ENCODE results near the gene SLC25A24. TPM values are rescaled to one million over a fixed set of nuclear protein-coding genes. Genes with fewer than 3 reads are reported as not detected.

SLC25A24 gene
- total RNA-seq, 1 donor from 2014 or later = 72.2 TPM

GRCh38 chr1:108192581-108192980, 7.6 kb downstream of the SLC25A24 start:
- H3K4me1 ChIP-seq = peaks cover 5% of the 10 kb centered on the region
- H3K9me3 ChIP-seq (ENCODE audit: low read depth) = no peaks in the 10 kb centered on the region
- no peaks in the 10 kb centered on the region for H3F3A ChIP-seq (ENCODE audit: low read depth)
- H3K27me3 ChIP-seq = no peaks in the 10 kb centered on the region
- no peak overlapping the region for H2AFZ ChIP-seq (replicated peaks)
- H3K4me1 Mint-ChIP-seq = no peaks in the 10 kb centered on the region
- H3K27ac Mint-ChIP-seq = no peak overlapping the region
- H3K27me3 Mint-ChIP-seq (ENCODE audit: insufficient read depth, low read depth) = no peaks in the 10 kb centered on the region
- H3K4me3 Mint-ChIP-seq = no peak overlapping the region
- peaks cover 73% of the 10 kb centered on the region for H3K36me3 Mint-ChIP-seq
- H3K79me2 ChIP-seq (ENCODE audit: low read depth) = peaks cover 90% of the 10 kb centered on the region
- H4K20me1 ChIP-seq (ENCODE audit: low read depth) = no peaks in the 10 kb centered on the region
- peaks cover 3% of the 10 kb centered on the region for H3K36me3 ChIP-seq
- no peak overlapping the region for H3K27ac ChIP-seq
- no peak overlapping the region for H3K4me2 ChIP-seq
- H3K9ac ChIP-seq = no peak overlapping the region
- DNase-seq (ENCODE audit: low spot score) = no peak
- no peak overlapping the region for H3K4me3 ChIP-seq
- TF ChIP-seq CTCF (IDR thresholded peaks at IDR 0.05) (no peak), EZH2 (IDR thresholded peaks at IDR 0.05) (no peak), EZH2phosphoT487 (IDR thresholded peaks at IDR 0.05) (no peak)
- H3K9me3 Mint-ChIP-seq = peaks cover 50% of the 10 kb centered on the region

DNA sequence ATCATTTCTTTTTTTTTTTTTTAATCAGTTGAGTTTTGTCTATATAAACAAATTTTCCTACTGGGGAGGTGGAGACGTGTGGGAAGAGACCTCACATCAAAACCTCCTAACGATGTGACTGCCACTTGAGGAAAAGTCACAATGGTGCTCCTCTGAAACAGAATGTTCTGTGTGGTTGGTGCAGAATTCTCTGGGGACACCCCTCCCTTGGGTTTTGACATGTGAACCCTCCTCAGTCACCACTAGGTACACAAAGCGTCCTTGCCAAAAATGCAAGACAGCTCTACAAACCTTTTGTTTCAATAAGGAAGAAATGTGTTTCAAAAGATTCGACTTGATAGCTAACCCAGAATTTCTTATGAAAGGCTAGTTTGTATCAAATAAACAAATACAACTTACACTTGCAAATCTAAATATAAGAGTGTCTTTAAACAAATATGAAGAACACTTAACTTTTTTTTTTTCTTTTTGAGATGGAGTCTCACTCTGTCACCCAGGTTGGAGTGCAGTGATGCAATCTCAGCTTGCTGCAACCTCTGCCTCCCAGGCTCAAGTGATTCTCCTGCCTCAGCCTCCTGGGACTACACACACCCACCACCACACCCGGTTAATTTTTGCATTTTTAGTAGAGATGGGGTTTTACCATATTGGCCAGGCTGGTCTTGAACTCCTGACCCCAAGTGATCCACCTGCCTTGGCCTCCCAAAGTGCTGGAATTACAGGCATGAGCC, 9.3 kb downstream of the SLC25A24 start:
- Histone ChIP-seq H4K20me1 (ENCODE audit: low read depth) (no peaks in the 10 kb centered on the region), H3K4me1 (no peaks in the 10 kb centered on the region), H3F3A (ENCODE audit: low read depth) (no peaks in the 10 kb centered on the region), H2AFZ (replicated peaks) (no peak overlapping the region), H3K9ac (no peak overlapping the region), H3K27ac (no peak overlapping the region), H3K9me3 (ENCODE audit: low read depth) (no peaks in the 10 kb centered on the region), H3K27me3 (no peaks in the 10 kb centered on the region), H3K36me3 (peaks cover 2% of the 10 kb centered on the region), H3K4me3 (no peak overlapping the region), H3K4me2 (no peak overlapping the region), H3K79me2 (ENCODE audit: low read depth) (peaks cover 90% of the 10 kb centered on the region)
- TF ChIP-seq CTCF (IDR thresholded peaks at IDR 0.05) = no peak
- no peak for TF ChIP-seq EZH2 (IDR thresholded peaks at IDR 0.05)
- TF ChIP-seq EZH2phosphoT487 (IDR thresholded peaks at IDR 0.05) = no peak
- Mint-ChIP-seq H3K36me3 (peaks cover 62% of the 10 kb centered on the region), H3K4me1 (no peaks in the 10 kb centered on the region), H3K9me3 (peaks cover 52% of the 10 kb centered on the region), H3K27ac (no peak overlapping the region), H3K4me3 (no peak overlapping the region), H3K27me3 (ENCODE audit: insufficient read depth, low read depth) (no peaks in the 10 kb centered on the region)
- no peak for DNase-seq (ENCODE audit: low spot score)

DNA sequence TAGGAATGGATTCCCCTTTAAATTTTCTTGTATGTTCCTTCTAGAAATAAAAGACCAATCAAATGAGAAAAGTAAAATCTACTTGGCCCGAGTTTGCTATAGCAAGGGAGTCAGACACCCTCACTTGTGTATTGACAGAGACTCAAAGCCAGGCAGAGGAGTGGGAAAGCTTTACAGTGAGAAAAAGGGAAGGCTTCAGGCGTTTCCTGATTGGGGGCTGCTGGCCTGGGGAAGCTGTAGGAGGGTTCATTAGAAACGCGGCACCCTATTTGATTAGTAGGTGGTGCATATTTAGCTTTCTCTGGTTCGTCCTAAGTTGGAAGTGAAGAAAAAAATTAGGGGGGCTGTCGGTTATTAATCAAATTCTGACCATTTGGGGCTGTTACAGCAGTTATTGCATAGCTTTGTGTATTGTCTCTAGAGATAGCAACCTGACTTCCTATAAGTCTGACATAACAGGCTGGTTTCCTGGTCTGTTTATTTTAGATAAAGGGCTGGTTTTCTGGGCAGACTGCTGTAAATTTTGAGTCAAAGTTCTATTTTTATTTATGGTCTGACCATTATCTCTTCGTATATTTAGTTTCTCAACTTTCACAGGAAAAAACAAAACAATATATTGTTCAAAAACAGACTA, 10.0 kb downstream of the SLC25A24 start:
- no peak for DNase-seq (ENCODE audit: low spot score)
- Mint-ChIP-seq H3K27ac (no peak overlapping the region), H3K9me3 (peaks cover 48% of the 10 kb centered on the region), H3K27me3 (ENCODE audit: insufficient read depth, low read depth) (no peaks in the 10 kb centered on the region), H3K4me3 (no peak overlapping the region), H3K4me1 (no peaks in the 10 kb centered on the region), H3K36me3 (peaks cover 60% of the 10 kb centered on the region)
- Histone ChIP-seq H2AFZ (replicated peaks) (no peak overlapping the region), H3K4me3 (no peak overlapping the region), H3K79me2 (ENCODE audit: low read depth) (peaks cover 87% of the 10 kb centered on the region), H3K27me3 (no peaks in the 10 kb centered on the region), H3K36me3 (peaks cover 9% of the 10 kb centered on the region), H4K20me1 (ENCODE audit: low read depth) (no peaks in the 10 kb centered on the region), H3K9ac (no peak overlapping the region), H3K4me2 (no peak overlapping the region), H3K4me1 (no peaks in the 10 kb centered on the region), H3F3A (ENCODE audit: low read depth) (no peaks in the 10 kb centered on the region), H3K27ac (no peak overlapping the region), H3K9me3 (ENCODE audit: low read depth) (no peaks in the 10 kb centered on the region)
- TF ChIP-seq EZH2 (IDR thresholded peaks at IDR 0.05) (no peak), CTCF (IDR thresholded peaks at IDR 0.05) (no peak), EZH2phosphoT487 (IDR thresholded peaks at IDR 0.05) (no peak)

All from neural progenitor cell (in vitro differentiated cells).